Mesenchymal stem cell (in vitro differentiated cells and primary cell): ENCODE data around the gene CFI.
A peak's percentile ranks its signal among the peaks of the same experiment; 100 is the strongest.

Experiments used
- DNase-seq: peaks from one replicate; pipeline ENCODE4 v3.0.0-alpha.2; 2013
- H2AFZ ChIP-seq: one replicate; pipeline ENCODE4 v1.6.1; 2013; ENCODE audit warnings: low read depth, mild to moderate bottlenecking, control low read depth, inconsistent platforms, low read length, moderate library complexity
- H2AK5ac ChIP-seq: 2 replicates; pipeline ENCODE4 v1.6.1; 2013; ENCODE audit warnings: low read length, moderate library complexity, mild to moderate bottlenecking, inconsistent platforms; ENCODE audit not compliant: severe bottlenecking
- H2BK120ac ChIP-seq: one replicate; pipeline ENCODE4 v1.6.1; 2013; ENCODE audit warnings: low read depth, mild to moderate bottlenecking, inconsistent platforms, low read length, moderate library complexity
- H2BK12ac ChIP-seq, 2 experiments: one replicate each; pipeline ENCODE4 v1.6.1; 2013; ENCODE audit warnings: inconsistent platforms in 2 of 2, low read length in 2 of 2, mild to moderate bottlenecking in 2 of 2, moderate library complexity in 2 of 2, control low read depth in 1 of 2
- H2BK15ac ChIP-seq: one replicate; pipeline ENCODE4 v1.6.1; 2013; ENCODE audit warnings: mild to moderate bottlenecking, low read depth, inconsistent platforms; ENCODE audit not compliant: poor library complexity, severe bottlenecking
- H2BK5ac ChIP-seq: 2 replicates; pipeline ENCODE4 v1.6.1; 2013; ENCODE audit warnings: low read depth, mild to moderate bottlenecking, low read length, control low read depth, inconsistent platforms; ENCODE audit not compliant: poor library complexity, severe bottlenecking
- H3K14ac ChIP-seq, 2 experiments: one replicate each; pipeline ENCODE4 v1.6.1; 2013; ENCODE audit warnings: inconsistent platforms in 2 of 2, low read length in 2 of 2, control low read depth in 1 of 2, mild to moderate bottlenecking in 1 of 2, moderate library complexity in 1 of 2
- H3K18ac ChIP-seq, 2 experiments: one replicate each; pipeline ENCODE4 v1.6.1; 2013; ENCODE audit warnings: inconsistent platforms in 2 of 2, low read length in 2 of 2, control low read depth in 1 of 2, low read depth in 1 of 2, mild to moderate bottlenecking in 1 of 2
- H3K23ac ChIP-seq, 2 experiments: one replicate each; pipeline ENCODE4 v1.6.1; 2013; ENCODE audit warnings: inconsistent platforms in 2 of 2, low read length in 2 of 2, mild to moderate bottlenecking in 2 of 2, moderate library complexity in 2 of 2, control low read depth in 1 of 2
- H3K27ac ChIP-seq: 2 replicates; pipeline ENCODE4 v1.5.1; 2013; ENCODE audit warnings: mild to moderate bottlenecking, moderate library complexity, low read length, control low read depth, inconsistent platforms; ENCODE audit not compliant: poor library complexity, severe bottlenecking
- H3K27me3 ChIP-seq, 2 experiments: 2 replicates each; pipeline versions ENCODE4 v1.6.1 to v1.7.0; 2013; ENCODE audit warnings: low read length in 2 of 2, mild to moderate bottlenecking in 2 of 2, moderate library complexity in 2 of 2, control low read depth in 1 of 2, inconsistent platforms in 1 of 2; ENCODE audit not compliant: control insufficient read depth in 1 of 2, insufficient read depth in 1 of 2
- H3K36me3 ChIP-seq, 2 experiments: 2 replicates each; pipeline versions ENCODE4 v1.6.1 to v1.7.0; 2013; ENCODE audit warnings: low read length in 2 of 2, control low read depth in 1 of 2, inconsistent platforms in 1 of 2, low read depth in 1 of 2, mild to moderate bottlenecking in 1 of 2; ENCODE audit not compliant: insufficient read depth in 2 of 2, control insufficient read depth in 1 of 2
- H3K4ac ChIP-seq, 2 experiments: one replicate each; pipeline ENCODE4 v1.6.1; 2013; ENCODE audit warnings: inconsistent platforms in 2 of 2, low read length in 2 of 2, mild to moderate bottlenecking in 2 of 2, moderate library complexity in 2 of 2, control low read depth in 1 of 2, low read depth in 1 of 2
- H3K4me1 ChIP-seq: 2 replicates; pipeline ENCODE4 v1.6.1; 2013; ENCODE audit warnings: low read depth, low read length, control low read depth; ENCODE audit not compliant: control insufficient read depth, insufficient read depth
- H3K4me2 ChIP-seq: 2 replicates; pipeline ENCODE4 v1.6.1; 2013; ENCODE audit warnings: low read length, mild to moderate bottlenecking, inconsistent platforms; ENCODE audit not compliant: poor library complexity, severe bottlenecking
- H3K4me3 ChIP-seq, 2 experiments: 2 replicates each; pipeline versions ENCODE4 v1.5.1 to v1.7.0; 2013; ENCODE audit warnings: low read length in 2 of 2, mild to moderate bottlenecking in 2 of 2, control low read depth in 1 of 2, low read depth in 1 of 2; ENCODE audit not compliant: insufficient read depth in 1 of 2
- H3K79me1 ChIP-seq: replicated peaks from 2 replicates; pipeline ENCODE4 v1.6.1; 2013; ENCODE audit warnings: mild to moderate bottlenecking, control low read depth, low read length, inconsistent platforms; ENCODE audit not compliant: poor library complexity, severe bottlenecking
- H3K9ac ChIP-seq: 2 replicates; pipeline ENCODE4 v1.7.0; 2013; ENCODE audit warnings: mild to moderate bottlenecking, low read length, moderate library complexity
- H3K9me3 ChIP-seq: 2 replicates; pipeline ENCODE4 v1.7.0; 2013; ENCODE audit warnings: mild to moderate bottlenecking, low read length; ENCODE audit not compliant: control insufficient read depth
- H4K8ac ChIP-seq: one replicate; pipeline ENCODE4 v1.6.1; 2013; ENCODE audit warnings: inconsistent platforms, mild to moderate bottlenecking, low read length, moderate library complexity
- H4K91ac ChIP-seq: one replicate; pipeline ENCODE4 v1.6.1; 2013; ENCODE audit warnings: mild to moderate bottlenecking, low read length, inconsistent platforms
- WGBS: methylation state at CpG from one replicate; pipeline ENCODE4 v1.1.7; 2013; ENCODE audit warnings: mixed read lengths; 5-methylcytosine and 5-hydroxymethylcytosine counted together

Gene CFI

DNA sequence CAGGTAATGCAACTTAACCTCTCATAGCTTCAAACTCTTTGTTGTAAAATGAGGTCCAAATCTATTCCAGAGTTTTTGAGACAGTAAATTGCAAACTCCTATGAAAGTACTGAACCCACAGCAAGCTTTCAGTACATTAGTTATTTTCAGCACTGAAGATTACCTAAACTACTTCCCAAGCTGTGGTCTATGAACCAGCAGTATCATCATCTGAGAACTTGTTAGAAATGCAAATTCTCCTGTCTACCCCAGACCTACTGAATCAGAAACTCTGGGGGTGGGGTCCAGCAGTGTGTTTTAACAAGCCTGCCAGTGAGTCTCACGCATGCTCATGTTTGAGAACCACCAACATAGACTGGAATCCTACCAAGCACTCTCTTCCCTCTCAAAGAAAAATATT, 92.8 kb downstream of the CFI start:
- Histone ChIP-seq H3K14ac (no peak overlapping the region), H3K4me3 (no peak overlapping the region), H3K9me3 (no peaks in the 10 kb centered on the region), H3K27me3 (no peaks in the 10 kb centered on the region), H4K91ac (no peak overlapping the region), H3K9ac (no peak overlapping the region), H2AK5ac (no peak overlapping the region), H3K36me3 (peaks cover 0 to 33% of the 10 kb centered on the region in 2 experiments), H3K18ac (no peak overlapping the region), H3K4ac (no peak overlapping the region), H2AFZ (no peak overlapping the region), H2BK5ac (no peak overlapping the region), H2BK15ac (no peak overlapping the region), H3K4me2 (no peak overlapping the region), H3K23ac (no peak overlapping the region), H3K4me1 (no peaks in the 10 kb centered on the region), H2BK120ac (no peak overlapping the region), H3K79me1 (no peaks in the 10 kb centered on the region), H4K8ac (no peak overlapping the region), H2BK12ac (no peak overlapping the region), H3K27ac (no peak overlapping the region)
- 100% methylated on average over 1 of the region's 1 CpG for WGBS
- no peak for DNase-seq

DNA sequence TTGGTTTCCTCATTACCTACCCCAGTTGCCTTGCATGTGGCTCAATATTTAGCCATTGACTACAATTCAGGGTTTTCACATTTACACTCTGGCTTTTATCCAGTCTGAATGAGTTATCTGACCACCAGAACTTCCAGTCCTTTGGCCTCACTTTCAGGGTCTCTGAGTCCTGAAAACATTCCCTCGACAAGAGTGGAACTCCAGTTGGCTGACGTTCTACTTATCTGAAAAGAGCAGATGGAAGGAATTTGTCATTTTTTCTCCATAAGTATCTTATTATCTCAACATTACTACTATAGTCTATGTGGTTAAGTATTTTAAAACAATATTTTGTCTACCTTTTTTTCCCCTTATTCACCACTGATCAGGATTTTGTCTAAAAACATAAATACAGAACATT, 93.4 kb downstream of the CFI start:
- Histone ChIP-seq H3K79me1 (no peaks in the 10 kb centered on the region), H2BK5ac (no peak overlapping the region), H3K14ac (no peak overlapping the region), H2BK12ac (no peak overlapping the region), H3K4me3 (no peak overlapping the region), H3K9me3 (no peaks in the 10 kb centered on the region), H3K9ac (no peak overlapping the region), H2AFZ (no peak overlapping the region), H3K23ac (no peak overlapping the region), H3K4ac (no peak overlapping the region), H4K8ac (no peak overlapping the region), H3K18ac (no peak overlapping the region), H3K4me1 (peaks cover 1% of the 10 kb centered on the region), H4K91ac (no peak overlapping the region), H3K27me3 (no peaks in the 10 kb centered on the region), H2BK15ac (no peak overlapping the region), H2AK5ac (no peak overlapping the region), H3K36me3 (peaks cover 0 to 27% of the 10 kb centered on the region in 2 experiments), H3K4me2 (no peak overlapping the region), H3K27ac (no peak overlapping the region), H2BK120ac (no peak overlapping the region)
- DNase-seq, result no peak
- WGBS, result no CpG with 5 or more reads among the region's 2 CpGs

GRCh38 chr4:109703664-109704361, 98.0 kb downstream of the CFI start:
- peak overlapping the region in 1 of 2 experiments; percentile 49 for H2BK12ac ChIP-seq
- H3K36me3 ChIP-seq, result peaks cover 0 to 6% of the 10 kb centered on the region in 2 experiments
- no peaks in the 10 kb centered on the region for H3K27me3 ChIP-seq
- DNase-seq, result peak; percentile 28
- H3K4me3 ChIP-seq, result peak overlapping the region; percentile 88 to 92
- no peak overlapping the region for H2BK5ac ChIP-seq
- peak overlapping the region; percentile 76 for H3K4me2 ChIP-seq
- peaks cover 12% of the 10 kb centered on the region for H3K79me1 ChIP-seq
- H3K4ac ChIP-seq, result no peak overlapping the region
- H3K9ac ChIP-seq, result peak overlapping the region; percentile 92
- no peak overlapping the region for H2AK5ac ChIP-seq
- no peak overlapping the region for H3K14ac ChIP-seq
- peak overlapping the region; percentile 64 for H3K27ac ChIP-seq
- H3K4me1 ChIP-seq, result peaks cover 9% of the 10 kb centered on the region
- H4K8ac ChIP-seq, result no peak overlapping the region
- H2AFZ ChIP-seq, result peak overlapping the region; percentile 100
- H3K9me3 ChIP-seq, result no peaks in the 10 kb centered on the region
- peak overlapping the region; percentile 52 for H4K91ac ChIP-seq
- H3K18ac ChIP-seq, result peak overlapping the region; percentile 82 to 95
- H2BK15ac ChIP-seq, result no peak overlapping the region
- 37% methylated on average over 10 of the region's 11 CpGs for WGBS
- H3K23ac ChIP-seq, result peak overlapping the region in 1 of 2 experiments; percentile 42
- H2BK120ac ChIP-seq, result no peak overlapping the region

DNA sequence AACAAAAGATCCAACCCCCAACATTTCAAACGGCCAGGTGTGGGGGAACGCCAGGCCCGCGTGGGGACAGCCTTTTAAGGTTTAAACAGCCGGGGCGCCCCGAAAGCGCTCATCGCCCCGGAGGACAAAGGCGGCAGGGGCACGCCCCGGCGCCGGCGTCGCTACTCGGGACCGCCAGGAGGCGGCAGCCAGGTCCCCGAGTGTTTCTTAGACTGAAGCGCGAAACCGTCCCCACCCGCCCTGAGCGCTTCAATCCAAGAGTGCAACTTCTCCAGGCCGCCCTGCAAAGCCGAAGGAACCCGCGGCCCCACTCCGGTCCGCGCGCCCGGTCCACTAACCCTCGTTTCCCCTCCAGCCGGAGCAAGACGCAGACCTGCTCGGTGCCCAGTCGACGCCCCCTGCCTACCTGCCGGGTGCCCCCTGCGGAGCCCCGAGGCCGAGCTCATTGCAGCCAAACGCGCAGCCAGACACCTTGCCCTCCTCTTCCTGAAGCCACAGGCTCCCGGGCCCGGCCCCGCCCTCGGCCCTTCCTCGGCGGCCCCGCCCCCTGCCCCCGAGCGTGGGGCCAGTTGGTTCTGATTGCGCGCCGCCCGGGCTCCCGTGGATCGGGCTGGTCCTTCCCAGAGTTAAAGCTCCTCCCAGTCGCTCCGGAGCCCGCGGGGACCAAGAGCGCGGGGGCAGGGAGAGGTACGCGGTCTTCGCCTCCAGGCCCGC, 98.7 kb downstream of the CFI start, which contains the start of gene CASP6:
TSS of gene CASP6 (minus strand) at position 496 of the 714 bp plus-strand sequence. CDS start at position 446, 50 bp downstream.
- Histone ChIP-seq H2BK120ac (peak within 1 kb of the TSS; percentile 44), H3K23ac (peak within 1 kb of the TSS in 1 of 2 experiments; percentile 97), H3K27me3 (no peaks in the 10 kb centered on the region), H3K4ac (peak within 1 kb of the TSS in 1 of 2 experiments; percentile 65), H2AFZ (peak within 1 kb of the TSS; percentile 100), H3K27ac (peak within 1 kb of the TSS; percentile 79), H3K4me3 (peak within 1 kb of the TSS; percentile 88 to 92), H2BK15ac (peak within 1 kb of the TSS; percentile 48), H2AK5ac (no peak within 1 kb of the TSS), H3K36me3 (peaks cover 0 to 1% of the 10 kb centered on the region in 2 experiments), H3K9me3 (no peaks in the 10 kb centered on the region), H3K18ac (peak within 1 kb of the TSS; percentile 95), H2BK5ac (peak within 1 kb of the TSS; percentile 57), H3K4me1 (peaks cover 9% of the 10 kb centered on the region), H3K79me1 (peaks cover 15% of the 10 kb centered on the region), H3K14ac (peak within 1 kb of the TSS in 1 of 2 experiments; percentile 98), H4K91ac (peak within 1 kb of the TSS; percentile 87), H4K8ac (peak within 1 kb of the TSS; percentile 85), H2BK12ac (peak within 1 kb of the TSS; percentile 46 to 49), H3K4me2 (peak within 1 kb of the TSS; percentile 76), H3K9ac (peak within 1 kb of the TSS; percentile 92)
- DNase-seq, result peak; percentile 82
- WGBS, result under 1% methylated on average over 72 of the region's 72 CpGs
